H9 (cell line): ENCODE results near the gene HSD17B13. TPM values are rescaled to one million over a fixed set of nuclear protein-coding genes. Genes with fewer than 3 reads are reported as not detected.

Experiments used
- DNase-seq: peaks from one replicate; pipeline ENCODE4 v3.0.0-alpha.2; 2017
- H2AFZ ChIP-seq: one replicate; pipeline ENCODE4 v1.6.1; 2013; ENCODE audit warnings: mild to moderate bottlenecking, low read length, control low read depth, moderate library complexity
- H2AK5ac ChIP-seq: 2 replicates; pipeline ENCODE4 v1.6.1; 2013; ENCODE audit warnings: low read length, control low read depth, mixed read lengths; ENCODE audit not compliant: insufficient read length
- H2BK120ac ChIP-seq: one replicate; pipeline ENCODE4 v1.6.1; 2013; ENCODE audit warnings: low read depth, mild to moderate bottlenecking, low read length, control low read depth, inconsistent platforms; ENCODE audit not compliant: poor library complexity, severe bottlenecking
- H2BK12ac ChIP-seq: 2 replicates; pipeline ENCODE4 v1.6.1; 2013; ENCODE audit warnings: low read length, control low read depth, mixed read lengths, low read depth; ENCODE audit not compliant: insufficient read length
- H2BK15ac ChIP-seq: 2 replicates; pipeline ENCODE4 v1.6.1; 2013; ENCODE audit warnings: low read depth, low read length, control low read depth
- H2BK20ac ChIP-seq: one replicate; pipeline ENCODE4 v1.6.1; 2013; ENCODE audit warnings: low read depth, mild to moderate bottlenecking, low read length, control low read depth, inconsistent platforms; ENCODE audit not compliant: poor library complexity, severe bottlenecking
- H2BK5ac ChIP-seq: 2 replicates; pipeline ENCODE4 v1.6.1; 2013; ENCODE audit warnings: low read length, control low read depth, mixed read lengths; ENCODE audit not compliant: insufficient read length
- H3K14ac ChIP-seq: 2 replicates; pipeline ENCODE4 v1.6.1; 2013; ENCODE audit warnings: low read length, control low read depth; ENCODE audit not compliant: insufficient read depth
- H3K18ac ChIP-seq: 2 replicates; pipeline ENCODE4 v1.6.1; 2013; ENCODE audit warnings: low read depth, mild to moderate bottlenecking, mixed read lengths, low read length, control low read depth; ENCODE audit not compliant: insufficient read length
- H3K23ac ChIP-seq: 2 replicates; pipeline ENCODE4 v1.6.1; 2013; ENCODE audit warnings: low read length, control low read depth, mixed read lengths, low read depth; ENCODE audit not compliant: insufficient read length
- H3K23me2 ChIP-seq: 2 replicates; pipeline ENCODE4 v1.6.1; 2013; ENCODE audit warnings: low read depth, mild to moderate bottlenecking, mixed read lengths, low read length, control low read depth; ENCODE audit not compliant: insufficient read length, poor library complexity, severe bottlenecking
- H3K27ac ChIP-seq: 2 replicates; pipeline ENCODE4 v1.5.1; 2013; ENCODE audit warnings: low read length, control low read depth, mixed read lengths, low read depth; ENCODE audit not compliant: insufficient read length
- H3K27me3 ChIP-seq: 2 replicates; pipeline ENCODE4 v1.6.1; 2013; ENCODE audit warnings: low read length, control low read depth, inconsistent platforms; ENCODE audit not compliant: insufficient read depth
- H3K4ac ChIP-seq: 2 replicates; pipeline ENCODE4 v1.6.1; 2013; ENCODE audit warnings: low read depth, mild to moderate bottlenecking, control low read depth, inconsistent platforms, low read length, moderate library complexity
- H3K4me1 ChIP-seq: 2 replicates; pipeline ENCODE4 v1.6.1; 2013; ENCODE audit warnings: low read length, control low read depth, inconsistent platforms; ENCODE audit not compliant: insufficient read depth
- H3K4me2 ChIP-seq: 2 replicates; pipeline ENCODE4 v1.6.1; 2013; ENCODE audit warnings: low read length, control low read depth, mixed read lengths; ENCODE audit not compliant: insufficient read length, insufficient read depth
- H3K56ac ChIP-seq: 2 replicates; pipeline ENCODE4 v1.6.1; 2013; ENCODE audit warnings: low read depth, mild to moderate bottlenecking, mixed read lengths, low read length, control low read depth; ENCODE audit not compliant: insufficient read length
- H3K79me1 ChIP-seq: 2 replicates; pipeline ENCODE4 v1.6.1; 2013; ENCODE audit warnings: low read depth, mild to moderate bottlenecking, moderate library complexity, low read length, control low read depth, inconsistent platforms; ENCODE audit not compliant: insufficient read depth, poor library complexity, severe bottlenecking
- H3K79me2 ChIP-seq: 2 replicates; pipeline ENCODE4 v1.6.1; 2013; ENCODE audit warnings: low read length, control low read depth, inconsistent platforms; ENCODE audit not compliant: insufficient read depth
- H3K9ac ChIP-seq: 2 replicates; pipeline ENCODE4 v1.6.1; 2013; ENCODE audit warnings: low read length, control low read depth, mixed read lengths; ENCODE audit not compliant: insufficient read length; ENCODE audit errors: extremely low read depth
- H3K9me3 ChIP-seq: one replicate; pipeline ENCODE4 v1.6.1; 2013; ENCODE audit warnings: low read depth, low read length, inconsistent platforms; ENCODE audit not compliant: control insufficient read depth
- H3T11ph ChIP-seq: one replicate; pipeline ENCODE4 v1.6.1; 2013; ENCODE audit warnings: mild to moderate bottlenecking, low read length, control low read depth, inconsistent platforms
- H4K20me1 ChIP-seq: one replicate; pipeline ENCODE4 v1.6.1; 2013; ENCODE audit not compliant: control insufficient read depth, insufficient read length, insufficient read depth
- H4K5ac ChIP-seq: 2 replicates; pipeline ENCODE4 v1.6.1; 2013; ENCODE audit warnings: low read depth, mild to moderate bottlenecking, mixed read lengths, low read length, control low read depth; ENCODE audit not compliant: insufficient read length
- H4K8ac ChIP-seq: replicated peaks from 2 replicates; pipeline ENCODE4 v1.6.1; 2013; ENCODE audit warnings: low read length, control low read depth, mixed read lengths, low read depth; ENCODE audit not compliant: insufficient read length
- H4K91ac ChIP-seq: 2 replicates; pipeline ENCODE4 v1.6.1; 2013; ENCODE audit warnings: low read depth, mild to moderate bottlenecking, moderate library complexity, mixed read lengths, low read length, control low read depth; ENCODE audit not compliant: insufficient read length
- H3K27ac Mint-ChIP-seq, 3 experiments: 2 replicates in 2 of 3; 3 replicates in 1 of 3; pipeline ENCODE4 v1.8.0; 2020 to 2021; ENCODE audit warnings: mixed read lengths in 3 of 3, mild to moderate bottlenecking in 1 of 3, moderate library complexity in 1 of 3
- H3K27me3 Mint-ChIP-seq: 2 replicates; pipeline ENCODE4 v1.8.0; 2021; ENCODE audit warnings: low read depth, mild to moderate bottlenecking, moderate library complexity, mixed read lengths
- H3K36me3 Mint-ChIP-seq, 3 experiments: 2 replicates in 2 of 3; 3 replicates in 1 of 3; pipeline ENCODE4 v1.8.0; 2020 to 2021; ENCODE audit warnings: low read depth in 3 of 3, mixed read lengths in 3 of 3; ENCODE audit not compliant: insufficient read depth in 1 of 3
- H3K4me1 Mint-ChIP-seq, 2 experiments: 2 replicates each; pipeline ENCODE4 v1.8.0; 2020; ENCODE audit warnings: mixed read lengths in 2 of 2
- H3K4me3 Mint-ChIP-seq, 2 experiments: 2 replicates in 1 of 2; 3 replicates in 1 of 2; pipeline ENCODE4 v1.8.0; 2020 to 2021; ENCODE audit warnings: mild to moderate bottlenecking in 2 of 2, mixed read lengths in 2 of 2, moderate library complexity in 1 of 2
- H3K9me3 Mint-ChIP-seq, 2 experiments: 2 replicates in 1 of 2; 3 replicates in 1 of 2; pipeline ENCODE4 v1.8.0; 2020; ENCODE audit warnings: mild to moderate bottlenecking in 2 of 2, mixed read lengths in 2 of 2, moderate library complexity in 1 of 2
- CTCF ChIP-seq: fragments of 200-600 bp; sonication (generic); conservative IDR thresholded peaks from 3 replicates; pipeline ENCODE4 v1.8.0; 2021; ENCODE audit warnings: antibody characterized with exemption, mild to moderate bottlenecking
- total RNA-seq: library from RNA; stranded (reverse); gene quantifications from 2 replicates; pipeline ENCODE4 v1.2.1, GENCODE V29; 2021

HSD17B13 gene
- total RNA-seq, 1 experiment from 2014 or later = not detected

DNA sequence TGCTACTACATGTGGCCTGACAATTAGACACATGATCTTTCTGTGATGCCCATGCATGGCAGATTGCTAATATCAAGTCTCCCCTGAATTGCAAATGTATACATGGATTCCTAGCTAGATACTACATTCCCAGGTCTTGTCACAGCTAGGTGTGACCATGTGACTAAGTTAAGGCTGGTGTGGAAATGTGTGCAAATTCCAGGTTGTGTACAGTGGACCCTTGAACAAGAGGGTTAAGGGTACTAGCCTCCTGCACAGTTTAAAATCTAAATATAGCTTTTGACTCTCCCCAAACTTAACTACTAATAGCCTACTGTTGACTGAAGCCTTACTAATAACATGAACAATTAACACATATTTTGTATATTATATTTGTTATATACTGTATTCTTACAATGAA is 48.4 kb downstream of the HSD17B13 start:
- no peak overlapping the region for H3K18ac ChIP-seq
- no peak for DNase-seq
- H2BK20ac ChIP-seq = no peak overlapping the region
- Mint-ChIP-seq H3K36me3 (no peaks in the 10 kb centered on the region), H3K27ac (no peak overlapping the region), H3K4me1 (peaks cover 3 to 8% of the 10 kb centered on the region in 2 experiments; a peak in 3 of 4 replicates), H3K9me3 (no peaks in the 10 kb centered on the region), H3K27me3 (no peaks in the 10 kb centered on the region), H3K4me3 (no peak overlapping the region)
- H4K8ac ChIP-seq = no peak overlapping the region
- H2BK5ac ChIP-seq = no peak overlapping the region
- no peaks in the 10 kb centered on the region for H4K20me1 ChIP-seq
- no peak overlapping the region for H2BK120ac ChIP-seq
- H3K23ac ChIP-seq = no peak overlapping the region
- no peak overlapping the region for H3K27ac ChIP-seq
- no peaks in the 10 kb centered on the region for H3K4me1 ChIP-seq
- H3K79me1 ChIP-seq = no peaks in the 10 kb centered on the region
- TF ChIP-seq CTCF = no peak
- H3K27me3 ChIP-seq = no peaks in the 10 kb centered on the region
- no peak overlapping the region for H3K4me2 ChIP-seq
- H3K9ac ChIP-seq = no peak overlapping the region
- H2AFZ ChIP-seq = no peak overlapping the region
- H3K56ac ChIP-seq = no peak overlapping the region
- H2BK15ac ChIP-seq = no peak overlapping the region
- no peak overlapping the region for H2BK12ac ChIP-seq
- no peaks in the 10 kb centered on the region for H3K9me3 ChIP-seq
- no peaks in the 10 kb centered on the region for H3K79me2 ChIP-seq
- no peak overlapping the region for H2AK5ac ChIP-seq
- H3K23me2 ChIP-seq = no peaks in the 10 kb centered on the region
- H3K4ac ChIP-seq = no peak overlapping the region
- H4K5ac ChIP-seq = no peak overlapping the region
- no peak overlapping the region for H3T11ph ChIP-seq
- no peak overlapping the region for H3K14ac ChIP-seq
- H4K91ac ChIP-seq = no peak overlapping the region
